Hypothalamus (tissue), 51 donors: ENCODE measurements around the gene MRPL19.
A peak's percentile ranks its signal among the peaks of the same experiment; 100 is the strongest.
"Not testable (repeated sequence)": the region's sequence is repeated elsewhere in the genome, so short reads cannot be mapped to it uniquely, and the experiment has no call there.

Experiments
- DNase-seq, 51 donors: peaks; one replicate each; lab custom pipeline; 2025; lab: John Stamatoyannopoulos, UW

MRPL19 gene

GRCh38 chr2:75657798-75658197 is 11.2 kb downstream of the MRPL19 start:
- DNase-seq = no peak

- DNase-seq = no peak
These were observed 20.3 kb downstream of the MRPL19 start for GRCh38 chr2:75666911-75667310.

- no peak for DNase-seq
These were observed 21.3 kb downstream of the MRPL19 start for GRCh38 chr2:75667884-75668283.

GRCh38 chr2:75675423-75675822 is 28.8 kb downstream of the MRPL19 start:
- not testable (repeated sequence) for DNase-seq

- no peak for DNase-seq
These were observed 29.3 kb downstream of the MRPL19 start for GRCh38 chr2:75675908-75676307.

- no peak for DNase-seq
These were observed 29.9 kb downstream of the MRPL19 start for GRCh38 chr2:75676464-75676863.

GRCh38 chr2:75679556-75679955 is 33.0 kb downstream of the MRPL19 start:
- DNase-seq = no peak

- no peak for DNase-seq
These were observed 33.8 kb downstream of the MRPL19 start for GRCh38 chr2:75680402-75680801.

GRCh38 chr2:75683430-75683829 is 36.8 kb downstream of the MRPL19 start:
- not testable (repeated sequence) for DNase-seq

- no peak for DNase-seq
These were observed 41.6 kb downstream of the MRPL19 start for GRCh38 chr2:75688196-75688595.

GRCh38 chr2:75698918-75699317 is 52.3 kb downstream of the MRPL19 start:
- no peak for DNase-seq

- no peak for DNase-seq
These were observed 56.0 kb downstream of the MRPL19 start for GRCh38 chr2:75702593-75702992.

- no peak for DNase-seq
These were observed 57.2 kb downstream of the MRPL19 start for GRCh38 chr2:75703589-75704287.

GRCh38 chr2:75705921-75706320 is 59.3 kb downstream of the MRPL19 start:
- DNase-seq = no peak

GRCh38 chr2:75707901-75708300 is 61.3 kb downstream of the MRPL19 start:
- no peak for DNase-seq

GRCh38 chr2:75709297-75709696 is 62.7 kb downstream of the MRPL19 start:
- DNase-seq = no peak

GRCh38 chr2:75710220-75710576 is 63.6 kb downstream of the MRPL19 start:
- DNase-seq = peak in 1 of 51 donors; percentile 59

GRCh38 chr2:75710577-75711253 is 64.1 kb downstream of the MRPL19 start, which contains the start of gene GCFC2:
TSS of gene GCFC2 (minus strand) at chr2:75710915. CDS start at chr2:75710855, 60 bp downstream.
- DNase-seq = peak; percentile 20 to 92 (median 77)

GRCh38 chr2:75711590-75711989 is 65.0 kb downstream of the MRPL19 start:
- not testable (repeated sequence) for DNase-seq

- DNase-seq = peak in 1 of 51 donors; percentile 3
These were observed 69.8 kb downstream of the MRPL19 start for GRCh38 chr2:75716406-75716805.

- DNase-seq = no peak
These were observed 73.0 kb downstream of the MRPL19 start for GRCh38 chr2:75719616-75720015.

GRCh38 chr2:75720525-75720924 is 73.9 kb downstream of the MRPL19 start:
- no peak for DNase-seq
